Omental fat pad (tissue), 4 donors: ENCODE results near the gene PLXND1. TPM values are rescaled to one million over a fixed set of nuclear protein-coding genes. Genes with fewer than 3 reads are reported as not detected.
"Not testable (repeated sequence)": the region's sequence is repeated elsewhere in the genome, so short reads cannot be mapped to it uniquely, and the experiment has no call there.

ENCODE experiments used
- ATAC-seq: fragments of 150-250 bp; one replicate; pipeline ENCODE4 v1.9.1; 2016; ENCODE audit warnings: mild to moderate bottlenecking, moderate library complexity; ENCODE audit not compliant: low FRiP score
- DNase-seq: peaks from one replicate; pipeline ENCODE4 v3.0.0-alpha.2; 2019; ENCODE audit warnings: low spot score
- CTCF ChIP-seq, 3 donors: fragments of 450-650 bp; IDR thresholded peaks; one replicate each; pipeline ENCODE4 v1.5.1; 2016 to 2017; ENCODE audit warnings: antibody characterized with exemption in 3 of 3, mild to moderate bottlenecking in 3 of 3, moderate library complexity in 2 of 3
- total RNA-seq, 4 donors: library from RNA; depleted of rRNA; stranded (reverse); fragments of >200 nt; gene quantifications; one replicate each; pipeline ENCODE4 v1.1.0, GENCODE V29; 2016

The PLXND1 gene
- total RNA-seq, 4 donors from 2014 or later: 82.7 to 364 (median 170) TPM

- no peak for TF ChIP-seq CTCF (IDR thresholded peaks at IDR 0.05)
- ATAC-seq: no peak
Measured at GRCh38 chr3:129648391-129648790, 41.9 kb upstream of the PLXND1 start.

GRCh38 chr3:129645286-129645685 lies 38.8 kb upstream of the PLXND1 start:
- no peak for ATAC-seq
- DNase-seq: no peak
- TF ChIP-seq CTCF (IDR thresholded peaks at IDR 0.05): no peak

More at GRCh38 chr3:129648391-129648790, 41.9 kb upstream of the PLXND1 start:
- no peak for DNase-seq

- no peak for TF ChIP-seq CTCF (IDR thresholded peaks at IDR 0.05)
- no peak for DNase-seq
Measured at GRCh38 chr3:129644836-129645235, 38.4 kb upstream of the PLXND1 start.

GRCh38 chr3:129641567-129642260 lies 35.2 kb upstream of the PLXND1 start:
- not testable (repeated sequence) for DNase-seq, ATAC-seq

More at GRCh38 chr3:129644836-129645235, 38.4 kb upstream of the PLXND1 start:
- no peak for ATAC-seq

- not testable (repeated sequence) for ATAC-seq, DNase-seq
Measured at GRCh38 chr3:129640985-129641384, 34.5 kb upstream of the PLXND1 start.

- no peak for TF ChIP-seq CTCF (IDR thresholded peaks at IDR 0.05)
- DNase-seq: no peak
- ATAC-seq: no peak
Measured at GRCh38 chr3:129638481-129638880, 32.0 kb upstream of the PLXND1 start.

GRCh38 chr3:129636082-129636481 lies 29.6 kb upstream of the PLXND1 start:
- no peak for TF ChIP-seq CTCF (IDR thresholded peaks at IDR 0.05)
- no peak for DNase-seq
- ATAC-seq: no peak

- no peak for ATAC-seq
- TF ChIP-seq CTCF (IDR thresholded peaks at IDR 0.05): no peak
- no peak for DNase-seq
Measured at GRCh38 chr3:129635656-129636055, 29.2 kb upstream of the PLXND1 start.
